HG03565 (cell line): ENCODE data around the gene PLXDC2.

ENCODE experiments used
- ATAC-seq: cut with Tn5 transposase; IDR thresholded peaks from one replicate; pipeline ENCODE4 v1.9.1; 2021; ENCODE audit warnings: mild to moderate bottlenecking, moderate library complexity; ENCODE audit not compliant: unreplicated experiment

Gene PLXDC2

GRCh38 chr10:20303453-20304152, 487.4 kb downstream of the PLXDC2 start:
- no peak for ATAC-seq

- no peak for ATAC-seq
Observed at GRCh38 chr10:20313665-20314064, 497.4 kb downstream of the PLXDC2 start.

- no peak for ATAC-seq
Observed at GRCh38 chr10:20314431-20314830, 498.2 kb downstream of the PLXDC2 start.

GRCh38 chr10:20327954-20328353, 511.7 kb downstream of the PLXDC2 start:
- ATAC-seq: no peak

GRCh38 chr10:20330246-20330645, 514.0 kb downstream of the PLXDC2 start:
- no peak for ATAC-seq

GRCh38 chr10:20334559-20334958, 518.3 kb downstream of the PLXDC2 start:
- no peak for ATAC-seq
